Activated CD4-positive, alpha-beta T cell treated with anti-CD3 and anti-CD28 coated beads, Interleukin-2, Interleukin-4, amounts not matched to agents 100 ng/mL and 50 ng/mL, durations not matched to agents 16 hours and 8 hours (primary cell): ENCODE measurements around the gene POFUT2.

Experiments used
- DNase-seq: peaks from one replicate; pipeline ENCODE4 v3.0.0-alpha.2; 2020; ENCODE audit warnings: low spot score

Gene POFUT2

DNA sequence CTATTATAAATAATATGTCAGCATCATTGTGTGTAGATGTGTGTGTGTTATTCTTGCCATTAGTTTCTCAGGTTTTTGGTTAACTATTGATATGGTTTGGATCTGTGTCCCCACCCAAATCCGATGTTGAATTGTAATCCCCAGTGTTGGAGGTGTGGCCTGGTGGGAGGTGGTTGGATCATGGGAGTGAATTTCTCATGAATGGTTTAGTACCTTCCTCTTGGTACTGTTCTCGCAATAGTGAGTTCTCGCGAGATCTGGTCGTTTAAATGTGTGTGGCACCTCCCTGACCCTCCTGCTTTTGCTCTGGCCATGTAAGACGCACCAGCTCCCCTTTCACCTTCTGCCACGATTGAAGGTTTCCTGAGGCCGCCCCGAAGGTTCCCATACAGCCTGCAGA, 9.6 kb upstream of the POFUT2 start:
- DNase-seq = no peak

DNA sequence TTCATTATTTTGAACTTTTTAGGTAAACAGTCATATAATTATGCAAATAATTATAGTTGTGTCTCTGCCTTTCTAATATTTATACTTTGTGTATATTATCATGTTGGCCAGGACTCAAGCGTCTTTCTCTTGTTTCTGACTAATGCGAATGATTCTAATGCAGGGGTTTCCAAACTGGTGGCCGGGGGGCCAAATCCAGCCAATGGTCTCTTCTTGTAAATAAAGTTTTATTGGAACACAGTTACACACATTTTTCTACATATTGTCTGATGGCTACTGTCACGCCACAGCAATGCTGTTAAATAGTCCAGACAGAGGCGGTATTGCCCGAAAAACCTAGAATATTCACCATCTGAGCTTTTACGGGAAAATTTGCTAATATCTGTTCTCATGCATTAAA, 8.9 kb upstream of the POFUT2 start:
- DNase-seq = no peak

- DNase-seq = no peak
These were observed 8.1 kb upstream of the POFUT2 start for GRCh38 chr21:45295576-45296365.

DNA sequence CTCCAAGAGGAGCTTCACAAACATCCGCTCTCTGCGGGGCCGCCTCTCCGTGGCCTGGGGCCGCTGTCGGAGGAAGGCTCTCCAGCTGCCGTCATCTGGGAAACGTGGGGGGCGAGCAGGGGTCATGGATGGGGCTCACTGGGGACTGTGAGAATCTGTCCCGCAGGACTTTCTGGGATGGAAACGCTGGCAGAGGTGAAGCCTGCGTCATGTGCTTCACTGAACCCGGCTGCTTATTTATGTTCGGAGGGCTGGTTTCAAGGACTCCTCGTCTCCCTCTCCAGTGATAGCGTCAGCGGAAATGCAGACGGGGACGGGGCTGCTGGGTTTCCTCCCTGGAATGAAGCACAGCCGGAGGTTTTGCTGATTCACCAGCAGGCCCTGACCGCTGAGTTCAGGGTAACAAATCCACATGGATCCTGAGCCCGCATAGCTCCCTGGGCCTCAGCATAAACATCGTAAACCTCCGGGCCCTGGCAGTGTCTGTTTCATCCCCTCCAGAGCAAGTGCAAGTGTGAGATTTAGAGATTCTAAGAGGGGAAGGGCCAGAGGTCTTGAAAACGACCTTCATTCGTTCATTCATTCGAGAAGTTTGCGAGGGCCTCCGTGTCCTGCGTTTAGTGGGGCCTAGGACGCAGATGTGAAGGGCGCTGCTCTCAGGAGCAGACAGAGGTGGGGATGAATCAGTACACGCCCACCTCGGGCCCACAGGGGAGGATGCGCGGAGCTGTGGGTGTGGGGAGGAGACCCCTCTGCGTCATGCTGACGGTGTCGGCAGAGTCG, 7.0 kb upstream of the POFUT2 start:
- DNase-seq = no peak

DNA sequence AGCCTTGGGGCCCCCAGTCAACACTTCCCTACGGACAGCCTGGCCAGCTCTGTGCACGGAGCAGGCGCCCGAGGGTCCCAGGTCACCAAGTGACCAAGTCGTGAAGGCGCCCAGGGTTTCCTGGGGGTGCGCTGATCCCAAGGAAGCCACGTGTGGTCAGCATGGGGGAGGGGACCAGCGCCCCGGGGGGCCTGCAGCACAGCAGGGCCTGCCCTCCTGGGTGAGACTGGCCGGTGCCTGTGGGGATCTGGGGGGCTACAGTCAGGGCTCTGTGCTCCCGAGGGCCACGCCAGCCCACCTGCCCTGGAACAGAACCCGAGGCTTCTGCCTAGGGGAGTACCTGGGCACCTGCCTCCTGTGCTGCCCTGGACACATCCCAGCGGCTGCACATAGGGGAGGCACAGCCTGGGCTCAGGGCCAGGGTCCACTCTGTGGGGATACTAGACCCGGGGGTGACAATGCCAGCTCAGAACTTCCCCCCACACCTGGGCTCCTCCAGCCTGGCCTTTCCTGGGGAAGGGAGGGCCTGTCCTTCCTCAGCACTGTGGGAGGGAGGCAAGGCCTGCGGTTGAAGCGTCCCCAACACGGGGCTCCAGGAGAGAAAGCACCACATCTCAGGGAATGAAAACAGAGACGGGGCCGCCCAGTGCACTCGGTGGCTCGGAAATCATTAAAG, 6.2 kb upstream of the POFUT2 start:
- DNase-seq = no peak

DNA sequence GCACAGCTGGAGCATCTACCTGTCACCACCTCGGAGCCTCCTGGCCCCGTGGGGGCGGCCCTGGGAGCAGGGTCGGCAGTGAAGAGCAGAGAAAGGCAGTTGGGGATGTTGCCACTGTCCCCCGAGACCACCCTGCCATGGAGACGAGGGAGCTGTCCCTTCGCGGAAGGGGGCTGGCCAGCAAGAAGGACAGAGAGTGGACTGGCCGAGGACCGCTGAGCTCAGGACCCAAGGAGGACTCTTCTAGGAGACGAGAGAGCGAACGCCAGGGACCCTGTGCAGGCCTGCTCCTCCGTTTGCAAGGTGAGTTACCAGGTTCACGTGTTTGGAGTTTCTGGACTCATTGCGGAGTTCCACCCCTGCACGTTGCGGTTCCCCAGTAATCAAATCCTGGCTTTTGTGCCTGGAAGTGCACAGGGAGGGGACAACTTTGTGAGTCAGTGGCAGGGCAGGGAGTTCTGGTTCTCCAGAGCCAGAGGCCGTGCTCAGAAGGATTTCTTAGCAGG, 5.6 kb upstream of the POFUT2 start:
- DNase-seq = no peak

- DNase-seq = peak; percentile 49
These were observed 4.9 kb upstream of the POFUT2 start for GRCh38 chr21:45292399-45293219.

DNA sequence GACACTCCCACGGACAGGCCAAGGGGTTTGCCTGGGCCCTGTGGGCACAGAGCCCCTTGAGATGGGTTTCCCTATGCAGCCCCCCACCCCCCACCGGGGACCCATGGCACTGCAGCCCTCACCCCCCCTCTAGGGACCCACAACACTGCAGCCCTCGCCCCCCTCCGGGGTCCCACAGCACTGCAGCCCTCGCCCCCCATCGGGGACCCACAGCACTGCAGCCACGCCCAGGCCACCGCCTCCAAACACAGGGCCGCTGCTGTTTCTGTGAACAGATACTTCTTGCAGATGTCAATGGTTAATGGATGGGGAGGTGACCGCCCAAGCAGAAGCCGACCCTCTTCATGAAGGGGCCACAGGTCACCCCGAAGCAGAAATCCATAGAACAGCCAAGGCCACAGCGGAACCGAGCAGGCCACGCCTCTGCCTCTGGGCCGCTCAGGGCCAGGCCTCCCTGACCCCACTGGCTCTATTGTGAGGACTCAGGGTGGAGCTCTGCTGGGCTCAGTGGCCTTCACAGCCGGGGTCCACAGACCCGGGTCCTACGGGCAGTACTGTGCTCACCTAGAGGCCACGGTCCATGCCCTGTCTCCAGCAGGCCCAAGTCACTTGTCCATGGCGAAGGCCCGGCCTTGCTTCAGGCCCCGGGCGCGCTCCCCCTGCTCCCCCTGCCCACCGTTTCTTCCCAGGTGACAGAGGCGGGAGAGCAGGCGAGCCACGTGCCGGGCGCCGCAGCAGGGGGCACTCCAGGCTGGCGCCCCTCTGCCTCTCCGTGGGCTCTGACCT, 4.1 kb upstream of the POFUT2 start:
- DNase-seq = no peak

GRCh38 chr21:45290948-45291612, 3.4 kb upstream of the POFUT2 start:
- DNase-seq = no peak

GRCh38 chr21:45289655-45290515, 2.2 kb upstream of the POFUT2 start:
- no peak for DNase-seq

DNA sequence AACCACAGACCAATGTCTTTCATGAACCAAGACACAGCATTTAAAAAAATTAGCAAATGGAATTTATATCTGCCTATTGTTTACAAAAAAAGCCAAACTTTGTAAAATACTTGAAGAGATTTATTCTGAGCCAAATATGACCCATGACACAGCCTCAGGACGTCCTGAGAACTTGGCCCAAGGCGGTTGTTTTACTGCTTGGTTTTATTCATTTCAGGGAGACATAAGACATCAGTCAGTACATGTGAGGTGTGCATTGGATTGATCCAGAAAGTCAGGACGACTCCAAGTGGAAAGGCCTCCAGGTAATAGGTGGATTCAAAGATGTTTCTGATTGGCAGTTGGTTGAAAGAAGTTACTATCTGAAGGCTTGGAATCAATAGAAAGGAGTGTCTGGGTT, 1.4 kb upstream of the POFUT2 start:
- DNase-seq = no peak

DNA sequence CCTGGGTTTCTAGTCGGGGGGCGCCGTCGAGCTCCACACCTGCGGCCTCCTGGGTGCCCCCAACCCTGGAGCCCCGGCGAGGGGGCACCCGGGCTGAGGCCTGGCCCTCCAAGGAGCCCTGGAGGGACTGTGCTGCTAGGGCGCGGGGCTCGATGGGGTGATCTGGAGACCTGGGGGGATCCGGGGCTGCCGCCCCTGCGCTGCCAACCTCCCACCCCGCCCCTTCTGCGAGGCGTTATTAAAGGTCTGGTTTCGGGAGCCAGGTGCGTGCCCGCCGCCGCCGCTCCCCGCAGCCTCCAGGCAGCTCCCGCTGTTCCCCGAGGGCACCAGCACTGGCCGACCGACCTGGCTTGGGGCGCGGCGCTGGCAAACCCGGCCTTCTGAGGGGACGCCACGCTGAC, 746 bp upstream of the POFUT2 start:
- no peak for DNase-seq

DNA sequence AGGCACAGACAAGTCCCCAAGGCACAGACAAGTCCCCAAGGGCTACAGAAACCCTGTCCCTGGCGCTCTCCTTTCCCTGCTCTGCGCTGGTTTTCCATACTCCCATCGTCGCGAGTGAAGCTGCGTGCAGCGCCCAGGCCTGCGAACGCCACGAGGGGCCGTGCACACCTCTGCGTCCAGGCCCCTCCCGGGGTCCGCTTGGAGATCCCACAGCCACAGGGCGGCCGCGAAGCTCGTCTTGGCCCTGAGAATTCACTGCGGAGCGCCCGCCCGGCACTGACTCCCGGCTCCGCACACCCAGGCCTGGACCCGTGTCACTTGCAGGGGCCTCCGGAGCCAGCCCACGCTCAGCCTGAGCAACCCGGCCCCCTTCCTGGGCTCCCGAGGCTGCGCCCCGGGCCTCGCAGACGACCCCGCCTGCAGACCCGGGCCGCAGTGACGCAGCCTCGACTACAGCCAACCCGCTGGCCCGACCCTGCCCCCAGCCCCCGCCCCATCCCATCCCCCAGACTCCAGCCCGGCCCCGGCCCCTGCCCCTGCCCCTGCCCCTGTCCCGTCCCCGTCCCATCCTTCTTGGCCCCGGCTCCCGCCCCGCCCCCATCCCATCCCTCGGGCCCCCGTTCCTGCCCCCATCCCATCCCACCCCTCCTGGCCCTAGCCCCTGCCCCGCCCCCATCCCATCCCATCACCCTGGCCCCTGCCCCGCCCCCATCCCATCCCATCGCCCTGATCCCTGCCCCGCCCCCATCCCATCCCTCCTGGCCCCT, 841 bp downstream of the POFUT2 start:
- no peak for DNase-seq

GRCh38 chr21:45285266-45285931, 2.3 kb downstream of the POFUT2 start:
- no peak for DNase-seq

DNA sequence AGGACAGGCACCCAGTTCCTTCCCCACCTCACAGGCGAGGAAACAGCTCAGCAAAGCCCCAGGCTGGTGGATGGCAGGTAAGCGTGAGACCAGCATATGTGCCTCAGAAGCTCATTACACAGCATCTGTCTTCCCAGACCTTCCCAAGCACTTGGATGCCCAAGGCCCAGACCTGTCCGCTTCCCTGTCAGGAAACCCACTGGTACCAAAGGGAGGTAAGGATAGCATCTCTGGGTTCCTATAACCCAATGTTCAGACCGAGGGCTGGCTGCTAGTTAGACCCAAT, 3.3 kb downstream of the POFUT2 start:
- DNase-seq = no peak

DNA sequence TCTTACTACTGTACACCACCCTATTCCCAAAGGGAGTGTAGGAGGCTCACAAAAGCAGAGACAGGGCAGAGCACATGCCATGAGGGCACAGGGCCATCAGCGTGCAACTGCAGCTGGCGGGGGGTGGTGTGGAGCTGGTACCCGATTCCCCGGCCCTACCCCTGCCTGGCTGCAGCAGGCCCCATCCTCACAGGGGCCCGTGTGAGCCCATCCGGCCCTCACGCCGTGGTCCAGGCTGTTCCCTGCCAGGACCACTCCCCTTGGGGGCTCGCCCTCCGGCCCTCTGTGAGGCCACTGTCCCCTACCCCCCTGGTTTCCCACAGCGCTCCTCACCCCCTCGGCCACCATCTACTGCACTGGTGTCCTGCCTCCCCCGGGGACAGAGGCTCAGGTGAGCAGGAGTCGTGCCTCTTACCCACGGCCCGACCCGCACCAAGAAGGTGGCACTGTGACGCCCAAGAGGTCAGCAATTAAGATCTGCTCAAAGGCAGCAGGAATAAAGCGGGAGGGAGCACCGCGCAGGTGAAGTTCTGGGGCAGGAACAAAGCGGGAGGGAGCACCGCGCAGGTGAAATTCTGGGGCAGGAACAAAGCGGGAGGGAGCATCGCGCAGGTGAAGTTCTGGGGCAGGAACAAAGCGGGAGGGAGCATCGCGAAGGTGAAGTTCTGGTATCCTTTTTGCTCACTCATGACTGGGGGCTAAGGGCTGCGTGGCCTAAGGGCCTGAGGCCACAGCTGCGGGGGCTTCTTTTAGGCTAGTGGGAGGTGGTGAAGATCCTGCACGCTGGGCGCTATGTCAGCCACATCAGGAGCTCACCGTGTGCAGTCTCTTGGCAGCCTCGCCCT, 3.9 kb downstream of the POFUT2 start:
- no peak for DNase-seq

- no peak for DNase-seq
These were observed 4.6 kb downstream of the POFUT2 start for GRCh38 chr21:45283035-45283610.
